ENCODE results near the gene CEP164.

GRCh38 chr11:117421041-117421440 is 93.4 kb downstream of the CEP164 start:
- TF ChIP-seq CTCF (conservative IDR thresholded peaks at IDR 0.05; ENCODE audit: low read depth, low read length): no peak
- TF ChIP-seq CHD1 (IDR thresholded peaks at IDR 0.05; ENCODE audit: low read depth, low read length): no peak
- no peak for TF ChIP-seq MXI1 (IDR thresholded peaks at IDR 0.05; ENCODE audit: borderline replicate concordance, low read depth, low read length)
- TF ChIP-seq RFX5 (IDR thresholded peaks at IDR 0.05; ENCODE audit: low read depth, low read length): no peak

Measured in IMR-90 (cell line).